Heart right ventricle (tissue), 16 donors: ENCODE data around the gene NRP2. TPM values are rescaled to one million over a fixed set of nuclear protein-coding genes. Genes with fewer than 3 reads are reported as not detected.

Experiments used
- ATAC-seq, 8 donors: fragments of 200-7000 bp; cut with Tn5 transposase; one replicate each; pipeline ENCODE4 v1.9.1; 2020; ENCODE audit warnings: mild to moderate bottlenecking in 8 of 8, moderate library complexity in 8 of 8, moderate number of reproducible peaks in 1 of 8
- DNase-seq, 2 donors: peaks; one replicate each; pipeline ENCODE4 v3.0.0-alpha.2; 2020
- H3K27ac ChIP-seq, 10 donors: fragments of 200-600 bp; sonication (generic) in 2 of 10; one replicate each; pipeline versions ENCODE4 v1.5.0 to v1.8.0; 2020 to 2022; ENCODE audit warnings: mild to moderate bottlenecking in 3 of 10
- H3K27me3 ChIP-seq, 7 donors: fragments of 200-600 bp; one replicate each; pipeline ENCODE4 v1.8.0; 2021 to 2022; ENCODE audit warnings: mild to moderate bottlenecking in 2 of 7
- H3K36me3 ChIP-seq, 9 donors: fragments of 200-600 bp; sonication (generic) in 1 of 9; one replicate each; pipeline versions ENCODE4 v1.5.0 to v1.8.0; 2020 to 2022; ENCODE audit warnings: mild to moderate bottlenecking in 2 of 9
- H3K4me1 ChIP-seq, 9 donors: fragments of 200-600 bp; sonication (generic) in 1 of 9; one replicate each; pipeline versions ENCODE4 v1.5.0 to v1.8.0; 2020 to 2022; ENCODE audit warnings: mild to moderate bottlenecking in 4 of 9
- H3K4me3 ChIP-seq, 10 donors: fragments of 200-600 bp; sonication (generic) in 2 of 10; one replicate each; pipeline versions ENCODE4 v1.5.0 to v1.8.0; 2020 to 2022; ENCODE audit warnings: mild to moderate bottlenecking in 7 of 10, moderate library complexity in 2 of 10
- H3K9me3 ChIP-seq, 11 donors: fragments of 200-600 bp in 10 of 11; sonication (generic) in 2 of 11; one replicate each; pipeline versions ENCODE4 v1.5.0 to v1.8.0; 2013 to 2022; ENCODE audit warnings: mild to moderate bottlenecking in 2 of 11, control low read depth in 1 of 11, moderate library complexity in 1 of 11
- CTCF ChIP-seq, 9 donors: fragments of 200-600 bp; sonication (generic) in 2 of 9; IDR thresholded peaks; one replicate each; pipeline versions ENCODE4 v1.5.0 to v1.8.0; 2021 to 2022; ENCODE audit warnings: antibody characterized with exemption in 9 of 9, mild to moderate bottlenecking in 5 of 9, moderate library complexity in 1 of 9
- WGBS, 2 donors: extraction: QIAGEN DNeasy Blood & Tissue Kit; methylation state at CpG; one replicate each; pipeline ENCODE4 v1.1.7; 2013; ENCODE audit warnings: inconsistent platforms in 1 of 2; 5-methylcytosine and 5-hydroxymethylcytosine counted together
- intact Hi-C, 10 donors: fragments of 100-400 bp; cut with DNase I; formaldehyde crosslinking; loops; one replicate each; pipeline versions ENCODE4 v1.11.1 to v1.14.2; 2022
- polyA plus RNA-seq, 2 donors: library from polyadenylated mRNA; stranded (reverse); fragments of 200-250 nt; gene quantifications; one replicate each; pipeline ENCODE4 v1.2.3, GENCODE V29; 2013
- total RNA-seq, 10 donors: library from RNA; stranded (reverse); fragmentation: NEBNext Ultra II Directional in 3 of 10; extraction: Animal tissue kit (Norgen Biotek cat#: 25700) in 3 of 10; gene quantifications; one replicate each; pipeline versions ENCODE4 v1.2.1 to v1.2.4, GENCODE V29; 2021 to 2023
- donor health status: Arrhythmogenic right ventricular cardiomyopathy.
- donor health status: ischemic (EF 13 %, LVEDD 7.1; RV severe dilation, severe dysfunction).
- donor health status: healthy with polysubstance abuse.
- donor health status: DM: no; HTN: yes; CAD: no.
- donor health status: DM: no; HTN: no; CAD: no.
- donor health status: ischemic (EF 25% LVEDD 6.9; RV normal size, moderate dysfunction).
- donor health status: ischemic (EF 25% LVEDD 5.7; RV mildly dilated, moderate dysfunction).
- donor health status: healthy.
- donor health status: DM: yes; HTN: yes; CAD: no.
- donor health status: Ischemic cardiomyopathy.
- donor health status: ischemic (EF 35%, LVEDD 5.7; RV mildly dilated, moderate dysfunction).
- donor health status: nonischemic (EF 11% LVEDD 7.7; RV severe dilation, severe dysfunction).
- donor health status: DM: yes; HTN: yes; CAD: no.
- donor health status: PGD.
- donor health status: ischemic (EF 29% LVEDD 5.4; RV normal size, mild dysfunction).
- donor health status: nonischemic (EF 23%, LVEDD 6.1; RV moderate dilation, normal function).

The NRP2 gene
- total and polyA plus RNA-seq, 12 donors: 2.5 to 29.4 (median 8.6) TPM

GRCh38 chr2:205656941-205657340, 25.4 kb upstream of the NRP2 start:
- intact Hi-C loops: no loop called here
- no peak for ATAC-seq
- no peaks in the 10 kb centered on the region for H3K36me3 ChIP-seq
- WGBS, 2 donors: 91 to 92% methylated on average over 4 of the region's 4 CpGs
- DNase-seq: no peak
- peaks cover 0 to 22% (median 3%) of the 10 kb centered on the region in 9 donors for H3K4me1 ChIP-seq
- no peak overlapping the region for H3K4me3 ChIP-seq
- H3K27me3 ChIP-seq: peaks cover 0 to 3% (median 0%) of the 10 kb centered on the region in 7 donors
- H3K27ac ChIP-seq: no peak overlapping the region
- no peak for TF ChIP-seq CTCF (IDR thresholded peaks at IDR 0.05)
- peaks cover 0 to 2% (median 0%) of the 10 kb centered on the region in 11 donors for H3K9me3 ChIP-seq

- WGBS, 2 donors: 61 to 65% methylated on average over 3 of the region's 3 CpGs
- peaks cover 0 to 22% (median 3%) of the 10 kb centered on the region in 9 donors for H3K4me1 ChIP-seq
- DNase-seq: no peak
- no peaks in the 10 kb centered on the region for H3K36me3 ChIP-seq
- no peak overlapping the region for H3K4me3 ChIP-seq
- no peak for TF ChIP-seq CTCF (IDR thresholded peaks at IDR 0.05)
- ATAC-seq: peak in 3 of 8 donors; percentile 43 to 63 (median 57)
- no peak overlapping the region for H3K27ac ChIP-seq
- intact Hi-C loops: no loop called here
- H3K9me3 ChIP-seq: peaks cover 0 to 6% (median 0%) of the 10 kb centered on the region in 11 donors
- H3K27me3 ChIP-seq: peaks cover 0 to 3% (median 0%) of the 10 kb centered on the region in 7 donors
Measured at GRCh38 chr2:205657579-205657978, 24.7 kb upstream of the NRP2 start.

GRCh38 chr2:205658068-205658467, 24.2 kb upstream of the NRP2 start:
- 85 to 91% methylated on average over 2 of the region's 2 CpGs for WGBS, 2 donors
- intact Hi-C loops: no loop called here
- H3K27ac ChIP-seq: no peak overlapping the region

GRCh38 chr2:205658572-205658971, 23.7 kb upstream of the NRP2 start:
- WGBS, 2 donors: 97% methylated on average over 2 of the region's 2 CpGs
- Histone ChIP-seq H3K4me3 (no peak overlapping the region), H3K36me3 (no peaks in the 10 kb centered on the region), H3K27me3 (peaks cover 0 to 3% (median 0%) of the 10 kb centered on the region in 7 donors), H3K9me3 (peaks cover 0 to 6% (median 0%) of the 10 kb centered on the region in 11 donors), H3K27ac (no peak overlapping the region), H3K4me1 (peaks cover 0 to 22% (median 3%) of the 10 kb centered on the region in 9 donors)
- DNase-seq: no peak
- intact Hi-C loops: no loop called here
- no peak for TF ChIP-seq CTCF (IDR thresholded peaks at IDR 0.05)
- no peak for ATAC-seq

More at GRCh38 chr2:205658068-205658467, 24.2 kb upstream of the NRP2 start:
- no peak for TF ChIP-seq CTCF (IDR thresholded peaks at IDR 0.05)
- ATAC-seq (no peak), DNase-seq (no peak)
- Histone ChIP-seq H3K27me3 (peaks cover 0 to 3% (median 0%) of the 10 kb centered on the region in 7 donors), H3K4me1 (peaks cover 0 to 22% (median 3%) of the 10 kb centered on the region in 9 donors), H3K36me3 (no peaks in the 10 kb centered on the region), H3K9me3 (peaks cover 0 to 6% (median 0%) of the 10 kb centered on the region in 11 donors), H3K4me3 (no peak overlapping the region)
